ENCODE results near the gene GNL1. TPM values are rescaled to one million over a fixed set of nuclear protein-coding genes. Genes with fewer than 3 reads are reported as not detected.

Gene GNL1, protein sequence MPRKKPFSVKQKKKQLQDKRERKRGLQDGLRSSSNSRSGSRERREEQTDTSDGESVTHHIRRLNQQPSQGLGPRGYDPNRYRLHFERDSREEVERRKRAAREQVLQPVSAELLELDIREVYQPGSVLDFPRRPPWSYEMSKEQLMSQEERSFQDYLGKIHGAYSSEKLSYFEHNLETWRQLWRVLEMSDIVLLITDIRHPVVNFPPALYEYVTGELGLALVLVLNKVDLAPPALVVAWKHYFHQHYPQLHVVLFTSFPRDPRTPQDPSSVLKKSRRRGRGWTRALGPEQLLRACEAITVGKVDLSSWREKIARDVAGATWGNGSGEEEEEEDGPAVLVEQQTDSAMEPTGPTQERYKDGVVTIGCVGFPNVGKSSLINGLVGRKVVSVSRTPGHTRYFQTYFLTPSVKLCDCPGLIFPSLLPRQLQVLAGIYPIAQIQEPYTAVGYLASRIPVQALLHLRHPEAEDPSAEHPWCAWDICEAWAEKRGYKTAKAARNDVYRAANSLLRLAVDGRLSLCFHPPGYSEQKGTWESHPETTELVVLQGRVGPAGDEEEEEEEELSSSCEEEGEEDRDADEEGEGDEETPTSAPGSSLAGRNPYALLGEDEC
- 10 to 100 TPM; 13.5 to 34.1 (median 20.7) TPM for total RNA-seq

DNA sequence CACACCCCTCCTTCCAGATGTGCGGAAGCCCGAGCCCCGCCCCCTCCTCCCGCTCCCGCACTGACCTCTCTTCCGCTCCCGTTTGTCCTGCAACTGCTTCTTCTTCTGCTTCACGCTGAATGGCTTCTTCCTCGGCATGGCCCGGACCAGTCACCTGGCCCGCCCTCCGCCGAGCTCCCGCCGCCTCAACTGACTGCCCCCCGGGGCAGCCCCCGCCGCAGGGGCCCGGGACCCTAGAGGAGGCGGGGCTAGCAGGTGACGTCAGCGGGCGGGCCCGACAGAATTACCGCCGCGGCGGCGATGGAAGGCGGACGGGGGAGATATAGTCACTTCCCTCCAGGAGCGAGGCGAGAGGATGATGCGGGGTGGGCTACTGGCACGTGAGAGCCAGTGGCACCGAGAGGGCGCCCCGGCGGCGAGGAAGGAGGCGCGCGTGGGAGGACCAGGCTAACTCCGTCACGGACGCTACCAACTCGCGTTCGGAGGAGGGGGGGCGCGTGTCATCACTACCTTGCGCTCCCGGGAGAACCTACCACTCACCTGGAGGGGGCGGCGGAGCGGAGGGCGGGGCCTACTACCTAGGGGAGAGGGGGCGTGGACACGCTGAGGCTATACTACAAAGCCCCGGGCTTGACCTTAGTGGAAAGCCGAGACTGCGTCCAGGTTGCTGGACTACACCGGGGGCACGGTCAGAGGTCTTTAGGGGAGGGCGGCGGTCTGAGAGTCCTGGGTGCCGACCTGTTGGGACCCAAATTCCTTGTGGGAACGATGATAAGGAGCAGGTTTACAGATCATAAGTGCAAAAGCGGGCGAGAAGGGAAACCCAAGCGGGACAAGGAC lies at the start of gene GNL1:
Gene GNL1 (minus strand): TSS at position 424 of the 840 bp plus-strand sequence. CDS start 286 bp downstream, at position 138.
- Histone ChIP-seq H3K36me3 (peaks cover 0 to 19% (median 0%) of the 10 kb centered on the region in 4 donors), H3K27me3 (no peaks in the 10 kb centered on the region), H3K9me3 (no peaks in the 10 kb centered on the region), H3K27ac (peak within 1 kb of the TSS; percentile 96 to 99 (median 98)), H3K4me1 (peaks cover 9 to 22% (median 18%) of the 10 kb centered on the region in 4 donors), H3K4me3 (peak within 1 kb of the TSS; percentile 74 to 91 (median 84))
- 2% methylated on average over 31 of the region's 71 CpGs; no CpG with 5 or more reads in 1 of the 2 donors for WGBS, 2 donors (ENCODE audit: low coverage in 1 of 2)
- DNase-seq: peak; percentile 99
- intact Hi-C loops (cut with DNase I; ENCODE audit: low total_unique reads) (no loop called here), in situ Hi-C loops (cut with MboI; ENCODE audit: low pct_ligation_motif_present in 1 of 4, low pct_unique_long_range_greater_than_20kb in 1 of 4, low sequenced_read_pairs in 3 of 4) (no loop called here)
- TF ChIP-seq EP300 (IDR thresholded peaks at IDR 0.05; ENCODE audit: low read depth) (no peak), POLR2AphosphoS5 (IDR thresholded peaks at IDR 0.05) (peak; percentile 27 to 79 (median 73)), POLR2A (IDR thresholded peaks at IDR 0.05) (peak; percentile 63)
- TF ChIP-seq, protein P1, sequence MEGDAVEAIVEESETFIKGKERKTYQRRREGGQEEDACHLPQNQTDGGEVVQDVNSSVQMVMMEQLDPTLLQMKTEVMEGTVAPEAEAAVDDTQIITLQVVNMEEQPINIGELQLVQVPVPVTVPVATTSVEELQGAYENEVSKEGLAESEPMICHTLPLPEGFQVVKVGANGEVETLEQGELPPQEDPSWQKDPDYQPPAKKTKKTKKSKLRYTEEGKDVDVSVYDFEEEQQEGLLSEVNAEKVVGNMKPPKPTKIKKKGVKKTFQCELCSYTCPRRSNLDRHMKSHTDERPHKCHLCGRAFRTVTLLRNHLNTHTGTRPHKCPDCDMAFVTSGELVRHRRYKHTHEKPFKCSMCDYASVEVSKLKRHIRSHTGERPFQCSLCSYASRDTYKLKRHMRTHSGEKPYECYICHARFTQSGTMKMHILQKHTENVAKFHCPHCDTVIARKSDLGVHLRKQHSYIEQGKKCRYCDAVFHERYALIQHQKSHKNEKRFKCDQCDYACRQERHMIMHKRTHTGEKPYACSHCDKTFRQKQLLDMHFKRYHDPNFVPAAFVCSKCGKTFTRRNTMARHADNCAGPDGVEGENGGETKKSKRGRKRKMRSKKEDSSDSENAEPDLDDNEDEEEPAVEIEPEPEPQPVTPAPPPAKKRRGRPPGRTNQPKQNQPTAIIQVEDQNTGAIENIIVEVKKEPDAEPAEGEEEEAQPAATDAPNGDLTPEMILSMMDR (IDR thresholded peaks at IDR 0.05): peak in 2 of 5 experiments; percentile 30 to 41

DNA sequence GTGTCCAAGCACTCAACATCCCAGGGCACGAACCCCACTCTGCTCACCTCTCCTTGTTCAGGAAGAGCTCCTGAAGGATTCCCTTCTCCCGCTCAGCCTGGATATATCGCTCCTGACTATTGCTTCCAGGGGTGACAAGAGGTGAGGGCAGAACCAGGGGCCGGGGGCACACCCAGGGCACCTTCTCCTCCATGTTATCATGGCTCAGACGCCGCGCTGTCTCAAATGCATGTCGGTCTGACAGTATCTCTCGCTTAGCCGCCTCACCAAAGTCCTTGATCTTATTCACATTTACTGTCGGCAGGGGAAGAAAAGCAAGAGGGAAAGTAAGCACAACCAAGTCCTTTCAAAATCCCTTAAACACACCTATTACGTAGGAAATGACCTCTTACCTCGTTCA lies 47.7 kb upstream of the GNL1 start:
- H3K27me3 ChIP-seq: no peaks in the 10 kb centered on the region
- peaks cover 0 to 78% (median 40%) of the 10 kb centered on the region in 4 donors for H3K36me3 ChIP-seq
- no peak overlapping the region for H3K4me3 ChIP-seq
- intact Hi-C loops (cut with DNase I; ENCODE audit: low total_unique reads) (no loop called here), in situ Hi-C loops (cut with MboI; ENCODE audit: low pct_ligation_motif_present in 1 of 4, low pct_unique_long_range_greater_than_20kb in 1 of 4, low sequenced_read_pairs in 3 of 4) (no loop called here)
- H3K9me3 ChIP-seq: no peaks in the 10 kb centered on the region
- no peaks in the 10 kb centered on the region for H3K4me1 ChIP-seq
- TF ChIP-seq EP300 (IDR thresholded peaks at IDR 0.05; ENCODE audit: low read depth) (no peak), POLR2A (IDR thresholded peaks at IDR 0.05) (no peak), POLR2AphosphoS5 (IDR thresholded peaks at IDR 0.05) (no peak)
- TF ChIP-seq, protein P1 (IDR thresholded peaks at IDR 0.05): no peak
- H3K27ac ChIP-seq: no peak overlapping the region
- WGBS, 2 donors (ENCODE audit: low coverage in 1 of 2): 79 to 95% methylated on average over 2 to 13 of the region's 13 CpGs
- DNase-seq: no peak

DNA sequence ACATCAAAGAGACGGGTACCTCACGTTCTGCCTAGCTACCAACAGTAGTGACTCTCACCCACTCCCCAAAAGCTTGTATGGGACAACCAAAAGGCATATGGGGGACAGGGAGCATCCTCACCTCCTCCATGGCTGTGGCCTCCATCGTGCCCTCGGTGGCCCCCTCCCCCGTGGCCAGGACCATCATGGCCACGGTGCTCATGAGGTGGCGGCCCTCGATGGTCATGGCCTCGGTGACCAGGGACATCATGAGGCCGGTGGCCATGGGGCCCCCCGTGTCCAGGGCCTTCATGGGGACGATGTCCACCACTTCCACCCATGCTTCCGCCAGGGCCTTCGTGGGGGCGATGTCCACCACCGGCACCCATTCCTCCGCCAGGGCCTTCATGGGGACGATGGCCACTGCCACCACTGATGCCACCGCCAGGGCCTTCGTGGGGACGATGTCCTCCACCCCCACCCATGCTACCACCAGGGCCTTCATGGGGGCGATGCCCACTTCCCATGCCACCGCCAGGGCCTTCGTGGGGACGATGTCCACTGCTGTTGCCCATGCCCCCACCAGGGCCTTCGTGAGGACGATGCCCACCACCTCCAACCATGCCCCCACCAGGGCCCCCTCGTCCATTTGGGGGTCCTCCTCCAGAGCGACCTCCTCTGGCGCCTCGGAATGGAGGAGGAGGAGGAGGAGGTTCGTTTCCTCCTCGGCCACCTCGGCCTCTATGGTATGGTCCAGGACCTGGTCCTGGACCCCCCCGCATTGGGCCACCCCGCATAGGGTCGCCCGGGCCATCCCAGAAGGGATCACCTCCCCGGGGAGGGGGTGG lies 45.7 kb upstream of the GNL1 start:
- Histone ChIP-seq H3K27ac (no peak overlapping the region), H3K4me3 (no peak overlapping the region), H3K36me3 (peaks cover 0 to 61% (median 30%) of the 10 kb centered on the region in 4 donors), H3K27me3 (no peaks in the 10 kb centered on the region), H3K4me1 (no peaks in the 10 kb centered on the region), H3K9me3 (no peaks in the 10 kb centered on the region)
- WGBS, 2 donors (ENCODE audit: low coverage in 1 of 2): 89% methylated on average over 3 to 36 of the region's 39 CpGs
- intact Hi-C loops (cut with DNase I; ENCODE audit: low total_unique reads) (no loop called here), in situ Hi-C loops (cut with MboI; ENCODE audit: low pct_ligation_motif_present in 1 of 4, low pct_unique_long_range_greater_than_20kb in 1 of 4, low sequenced_read_pairs in 3 of 4) (no loop called here)
- no peak for DNase-seq
- no peak for TF ChIP-seq EP300 (IDR thresholded peaks at IDR 0.05; ENCODE audit: low read depth)
- no peak for TF ChIP-seq POLR2A (IDR thresholded peaks at IDR 0.05)
- TF ChIP-seq POLR2AphosphoS5 (IDR thresholded peaks at IDR 0.05): peak in 2 of 3 donors; percentile 6 to 51

DNA sequence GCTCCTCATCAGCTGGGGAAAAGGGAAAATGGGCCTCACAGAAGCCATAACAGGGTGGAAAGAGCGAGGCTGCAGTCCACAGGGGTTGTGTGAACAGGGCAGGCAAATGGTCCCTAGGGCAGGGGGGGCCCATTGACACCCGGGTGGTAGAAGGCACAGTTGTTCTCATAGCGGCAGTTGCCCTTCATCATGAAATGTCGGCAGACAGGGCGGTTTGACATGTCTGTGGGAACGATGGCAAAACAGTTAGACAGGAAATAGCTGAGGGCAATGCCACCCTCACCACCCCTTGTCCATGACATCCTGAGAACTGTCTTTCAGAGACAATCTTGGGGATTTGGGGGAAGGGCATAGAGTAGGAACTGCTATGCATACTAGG lies 45.1 kb upstream of the GNL1 start:
- in situ Hi-C loops (cut with MboI; ENCODE audit: low pct_ligation_motif_present in 1 of 4, low pct_unique_long_range_greater_than_20kb in 1 of 4, low sequenced_read_pairs in 3 of 4): no loop called here
- Histone ChIP-seq H3K9me3 (no peaks in the 10 kb centered on the region), H3K4me1 (no peaks in the 10 kb centered on the region), H3K4me3 (no peak overlapping the region), H3K27me3 (no peaks in the 10 kb centered on the region), H3K27ac (no peak overlapping the region), H3K36me3 (peaks cover 0 to 55% (median 26%) of the 10 kb centered on the region in 4 donors)
- intact Hi-C loops (cut with DNase I; ENCODE audit: low total_unique reads): no loop called here
- WGBS, 2 donors (ENCODE audit: low coverage in 1 of 2): 69% methylated on average over 6 of the region's 6 CpGs; no CpG with 5 or more reads in 1 of the 2 donors
- TF ChIP-seq EP300 (IDR thresholded peaks at IDR 0.05; ENCODE audit: low read depth) (no peak), POLR2AphosphoS5 (IDR thresholded peaks at IDR 0.05) (no peak), POLR2A (IDR thresholded peaks at IDR 0.05) (no peak)
- TF ChIP-seq, protein P1 (IDR thresholded peaks at IDR 0.05): no peak
- DNase-seq: no peak
